22Rv1 (cell line): ENCODE results near the gene ZBTB7C.

ENCODE experiments used
- ZFX ChIP-seq: fragments of 450-650 bp; IDR thresholded peaks from 2 replicates; pipeline ENCODE4 v1.6.1; 2017; ENCODE audit warnings: antibody characterized with exemption, borderline replicate concordance
- TF ChIP-seq, protein P1 (sequence below): fragments of 450-650 bp; IDR thresholded peaks from 2 replicates; pipeline ENCODE4 v1.5.1; 2017; ENCODE audit warnings: mild to moderate bottlenecking

DNA sequence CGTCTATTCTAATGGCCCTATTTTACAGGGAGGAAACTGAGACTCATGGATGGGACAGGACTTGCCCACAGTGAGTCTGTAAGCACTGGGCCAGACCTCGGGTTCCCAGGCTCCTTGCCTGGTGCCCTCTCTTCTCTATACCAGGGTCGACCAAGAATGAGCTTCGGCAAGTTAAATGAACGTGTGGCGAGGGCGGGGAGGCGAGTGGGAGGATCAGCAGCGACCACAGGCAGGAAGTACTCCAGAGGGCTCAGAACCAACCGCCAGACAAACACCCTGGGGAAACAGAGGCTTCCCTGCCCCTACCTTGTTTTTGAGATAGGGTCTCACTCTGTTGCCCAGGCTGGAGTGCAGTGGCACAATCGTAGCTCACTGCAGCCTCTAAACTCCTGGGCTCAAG lies 301.0 kb downstream of the ZBTB7C start:
- TF ChIP-seq, protein P1, sequence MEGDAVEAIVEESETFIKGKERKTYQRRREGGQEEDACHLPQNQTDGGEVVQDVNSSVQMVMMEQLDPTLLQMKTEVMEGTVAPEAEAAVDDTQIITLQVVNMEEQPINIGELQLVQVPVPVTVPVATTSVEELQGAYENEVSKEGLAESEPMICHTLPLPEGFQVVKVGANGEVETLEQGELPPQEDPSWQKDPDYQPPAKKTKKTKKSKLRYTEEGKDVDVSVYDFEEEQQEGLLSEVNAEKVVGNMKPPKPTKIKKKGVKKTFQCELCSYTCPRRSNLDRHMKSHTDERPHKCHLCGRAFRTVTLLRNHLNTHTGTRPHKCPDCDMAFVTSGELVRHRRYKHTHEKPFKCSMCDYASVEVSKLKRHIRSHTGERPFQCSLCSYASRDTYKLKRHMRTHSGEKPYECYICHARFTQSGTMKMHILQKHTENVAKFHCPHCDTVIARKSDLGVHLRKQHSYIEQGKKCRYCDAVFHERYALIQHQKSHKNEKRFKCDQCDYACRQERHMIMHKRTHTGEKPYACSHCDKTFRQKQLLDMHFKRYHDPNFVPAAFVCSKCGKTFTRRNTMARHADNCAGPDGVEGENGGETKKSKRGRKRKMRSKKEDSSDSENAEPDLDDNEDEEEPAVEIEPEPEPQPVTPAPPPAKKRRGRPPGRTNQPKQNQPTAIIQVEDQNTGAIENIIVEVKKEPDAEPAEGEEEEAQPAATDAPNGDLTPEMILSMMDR, result no peak
- no peak for TF ChIP-seq ZFX
